Transverse colon (tissue), 3 donors: Measurements from ENCODE around the gene NUDCD3.

Source experiments
- CTCF ChIP-seq, 5 experiments: fragments of 200-600 bp in 3 of 5; fragments of 450-650 bp in 2 of 5; sonication (generic) in 3 of 5; IDR thresholded peaks; 1 replicate in 2 of 5; 2 replicates in 3 of 5; pipeline ENCODE4 v1.5.1; 2016 to 2017; ENCODE audit warnings: antibody characterized with exemption in 5 of 5, inconsistent platforms in 3 of 5, mild to moderate bottlenecking in 2 of 5, moderate library complexity in 1 of 5
- POLR2A ChIP-seq: fragments of 450-650 bp; IDR thresholded peaks from one replicate; pipeline ENCODE4 v1.6.1; 2016; ENCODE audit warnings: antibody characterized with exemption, mild to moderate bottlenecking, moderate library complexity

GRCh38 chr7:44392618-44393010 lies 97.8 kb downstream of the NUDCD3 start:
- TF ChIP-seq POLR2A (no peak), CTCF (IDR thresholded peaks at IDR 0.05) (no peak)
